ENCODE measurements around the gene ALKBH5. TPM values are rescaled to one million over a fixed set of nuclear protein-coding genes. Genes with fewer than 3 reads are reported as not detected.

The ALKBH5 gene
- total RNA-seq, 1 experiment from 2014 or later, result 91.6 TPM

GRCh38 chr17:18157354-18157985 is 26.2 kb upstream of the ALKBH5 start:
- DNase-seq (ENCODE audit: low read depth), result no peak

GRCh38 chr17:18158022-18158600 is 25.5 kb upstream of the ALKBH5 start:
- no peak for DNase-seq (ENCODE audit: low read depth)

- DNase-seq (ENCODE audit: low read depth), result peak; percentile 17
These were observed 24.0 kb upstream of the ALKBH5 start for GRCh38 chr17:18159551-18160120.

GRCh38 chr17:18160128-18160856 is 23.3 kb upstream of the ALKBH5 start:
- no peak for DNase-seq (ENCODE audit: low read depth)

- DNase-seq (ENCODE audit: low read depth), result no peak
These were observed 22.2 kb upstream of the ALKBH5 start for GRCh38 chr17:18161207-18162145.

- DNase-seq (ENCODE audit: low read depth), result no peak
These were observed 20.1 kb upstream of the ALKBH5 start for GRCh38 chr17:18163547-18163946.

- DNase-seq (ENCODE audit: low read depth), result no peak
These were observed 16.7 kb upstream of the ALKBH5 start for GRCh38 chr17:18166894-18167293.

GRCh38 chr17:18167421-18167820 is 16.2 kb upstream of the ALKBH5 start:
- no peak for DNase-seq (ENCODE audit: low read depth)

- no peak for DNase-seq (ENCODE audit: low read depth)
These were observed 10.9 kb upstream of the ALKBH5 start for GRCh38 chr17:18172531-18173278.

GRCh38 chr17:18173740-18174139 is 9.9 kb upstream of the ALKBH5 start:
- no peak for DNase-seq (ENCODE audit: low read depth)

GRCh38 chr17:18176176-18176575 is 7.5 kb upstream of the ALKBH5 start:
- no peak for DNase-seq (ENCODE audit: low read depth)

- no peak for DNase-seq (ENCODE audit: low read depth)
These were observed 6.5 kb upstream of the ALKBH5 start for GRCh38 chr17:18177133-18177532.

GRCh38 chr17:18177722-18178121 is 5.9 kb upstream of the ALKBH5 start:
- DNase-seq (ENCODE audit: low read depth), result no peak

- DNase-seq (ENCODE audit: low read depth), result no peak
These were observed 4.4 kb upstream of the ALKBH5 start for GRCh38 chr17:18179196-18179595.

- no peak for DNase-seq (ENCODE audit: low read depth)
These were observed 3.8 kb upstream of the ALKBH5 start for GRCh38 chr17:18179804-18180203.

- no peak for DNase-seq (ENCODE audit: low read depth)
These were observed 2.3 kb upstream of the ALKBH5 start for GRCh38 chr17:18181358-18181757.

GRCh38 chr17:18182110-18182977 is 1.3 kb upstream of the ALKBH5 start:
- DNase-seq (ENCODE audit: low read depth), result no peak

- DNase-seq (ENCODE audit: low read depth), result no peak
These were observed 672 bp upstream of the ALKBH5 start for GRCh38 chr17:18182978-18183333.

GRCh38 chr17:18184143-18185031 is 759 bp downstream of the ALKBH5 start:
- peak; percentile 20 for DNase-seq (ENCODE audit: low read depth)
